Astrocyte of the spinal cord (primary cell): ENCODE measurements around the gene ERC2.

Experiments
- DNase-seq: peaks from one replicate; pipeline ENCODE4 v3.0.0; 2011; ENCODE audit warnings: low read depth, low spot score
- H3K4me3 ChIP-seq: 2 replicates; pipeline ENCODE4 v1.5.1; 2011; ENCODE audit warnings: low read depth, mild to moderate bottlenecking, low read length, moderate library complexity
- CTCF ChIP-seq: IDR thresholded peaks from 2 replicates; pipeline ENCODE4 v1.5.1; 2012; ENCODE audit warnings: low read depth, mild to moderate bottlenecking, low read length, inconsistent platforms
- in situ Hi-C: cut with HindIII; loops from 2 replicates; pipeline ENCODE4 v1.10.0; 2017; ENCODE audit warnings: low sequenced_read_pairs

ERC2 gene

GRCh38 chr3:55554634-55555425 is 913.4 kb downstream of the ERC2 start:
- H3K4me3 ChIP-seq = no peak overlapping the region
- in situ Hi-C loops = no loop called here
- DNase-seq = no peak
- TF ChIP-seq CTCF = no peak

DNA sequence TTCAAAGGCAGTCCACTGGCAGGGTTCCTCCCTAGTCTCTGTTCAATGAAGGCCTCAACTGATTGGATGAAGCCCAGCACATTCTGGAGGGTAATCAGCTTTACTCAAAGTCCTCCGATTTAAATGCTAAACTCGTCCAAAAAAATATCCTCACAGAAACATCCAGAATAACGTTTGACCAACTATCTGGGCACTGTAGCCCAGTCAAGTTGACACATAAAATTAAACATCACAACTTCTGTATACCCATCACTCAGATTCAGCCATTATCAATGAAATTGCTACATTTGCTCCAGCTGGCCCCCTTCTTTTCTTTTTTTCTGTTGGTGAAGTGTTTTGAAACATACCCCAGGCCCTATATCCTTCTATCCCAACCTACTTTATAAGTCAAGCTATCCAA is 916.6 kb downstream of the ERC2 start:
- H3K4me3 ChIP-seq = no peak overlapping the region
- no peak for DNase-seq
- in situ Hi-C loops = no loop called here
- TF ChIP-seq CTCF = no peak

DNA sequence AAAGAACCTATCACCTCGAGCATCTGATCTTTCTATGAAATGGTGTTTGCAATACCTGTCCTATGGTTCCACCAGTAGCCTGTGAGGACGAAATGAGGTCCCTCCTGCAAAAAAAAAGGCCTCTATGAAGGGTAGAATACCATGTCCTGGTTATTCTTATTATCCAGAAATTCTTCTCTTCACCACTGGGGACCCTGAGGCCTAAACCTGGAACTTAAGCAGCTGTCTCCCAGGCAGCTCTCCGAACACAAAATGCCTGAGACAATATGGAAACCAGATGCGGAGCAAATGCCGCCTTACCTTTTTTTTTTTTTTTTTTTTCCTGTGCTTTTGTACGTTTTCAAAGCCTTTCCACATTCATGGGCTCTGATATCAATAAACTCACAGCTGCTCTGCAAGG is 919.1 kb downstream of the ERC2 start:
- in situ Hi-C loops = no loop called here
- TF ChIP-seq CTCF = peak; percentile 26
- DNase-seq = no peak
- no peak overlapping the region for H3K4me3 ChIP-seq

GRCh38 chr3:55546866-55547669 is 921.2 kb downstream of the ERC2 start:
- no peak overlapping the region for H3K4me3 ChIP-seq
- DNase-seq = peak; percentile 31
- in situ Hi-C loops = no loop called here
- no peak for TF ChIP-seq CTCF

DNA sequence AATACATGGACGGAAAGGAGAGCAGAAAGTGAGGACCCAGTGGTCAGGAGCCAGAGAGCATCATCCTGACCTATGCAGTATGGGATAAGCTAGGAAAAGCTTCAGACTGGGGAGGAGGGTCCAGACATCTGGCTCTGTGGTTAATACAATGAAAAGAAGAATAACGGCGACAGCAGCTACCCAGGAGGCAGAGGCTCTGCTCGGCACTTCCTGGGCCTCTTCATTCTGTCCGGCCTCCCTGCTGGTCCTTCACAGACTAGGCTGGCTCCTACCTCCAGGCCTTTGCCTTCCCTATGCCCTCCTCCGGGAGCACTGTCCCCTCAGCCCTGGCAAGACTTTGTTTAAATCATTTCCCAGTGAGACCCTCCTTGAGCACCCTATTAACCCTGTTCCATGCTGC is 922.3 kb downstream of the ERC2 start:
- H3K4me3 ChIP-seq = no peak overlapping the region
- in situ Hi-C loops = no loop called here
- no peak for TF ChIP-seq CTCF
- DNase-seq = no peak

GRCh38 chr3:55544219-55544618 is 924.0 kb downstream of the ERC2 start:
- DNase-seq = no peak
- TF ChIP-seq CTCF = no peak
- in situ Hi-C loops = no loop called here
- no peak overlapping the region for H3K4me3 ChIP-seq
